MV-4-11 (cell line): ENCODE measurements around the gene MCRIP2.
"Not testable (repeated sequence)": the region's sequence is repeated elsewhere in the genome, so short reads cannot be mapped to it uniquely, and the experiment has no call there.

Experiments used
- DNase-seq: peaks from one replicate; lab custom pipeline; 2025; lab: John Stamatoyannopoulos, UW

Gene MCRIP2

DNA sequence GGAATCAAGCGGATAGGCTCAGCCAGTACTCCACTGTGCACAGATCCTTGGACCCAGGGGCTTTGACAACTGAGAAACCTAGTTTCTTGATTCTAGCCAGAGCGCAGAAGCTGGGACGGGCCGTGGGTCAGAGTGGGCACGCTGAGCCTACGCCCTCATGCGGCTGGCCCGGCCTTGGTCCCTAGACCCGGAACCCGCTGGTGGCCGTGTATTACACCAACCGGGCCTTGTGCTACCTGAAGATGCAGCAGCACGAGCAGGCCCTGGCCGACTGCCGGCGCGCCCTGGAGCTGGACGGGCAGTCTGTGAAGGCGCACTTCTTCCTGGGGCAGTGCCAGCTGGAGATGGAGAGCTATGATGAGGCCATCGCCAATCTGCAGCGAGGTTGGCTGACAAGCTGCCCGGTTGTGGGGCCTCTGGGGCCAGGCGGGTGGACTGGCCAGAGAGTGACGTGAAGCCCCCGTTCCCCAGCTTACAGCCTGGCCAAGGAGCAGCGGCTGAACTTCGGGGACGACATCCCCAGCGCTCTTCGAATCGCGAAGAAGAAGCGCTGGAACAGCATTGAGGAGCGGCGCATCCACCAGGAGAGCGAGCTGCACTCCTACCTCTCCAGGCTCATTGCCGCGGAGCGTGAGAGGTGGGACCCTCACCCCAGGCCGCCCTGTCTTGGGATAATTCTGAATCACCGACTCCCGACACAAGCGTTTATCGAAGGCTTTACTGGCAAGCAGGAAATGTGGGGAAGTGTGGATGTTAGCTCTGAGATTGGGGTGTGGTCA is 39.5 kb downstream of the MCRIP2 start:
- peak; percentile 53 for DNase-seq

GRCh38 chr16:681746-682427 is 40.3 kb downstream of the MCRIP2 start:
- DNase-seq, result no peak

DNA sequence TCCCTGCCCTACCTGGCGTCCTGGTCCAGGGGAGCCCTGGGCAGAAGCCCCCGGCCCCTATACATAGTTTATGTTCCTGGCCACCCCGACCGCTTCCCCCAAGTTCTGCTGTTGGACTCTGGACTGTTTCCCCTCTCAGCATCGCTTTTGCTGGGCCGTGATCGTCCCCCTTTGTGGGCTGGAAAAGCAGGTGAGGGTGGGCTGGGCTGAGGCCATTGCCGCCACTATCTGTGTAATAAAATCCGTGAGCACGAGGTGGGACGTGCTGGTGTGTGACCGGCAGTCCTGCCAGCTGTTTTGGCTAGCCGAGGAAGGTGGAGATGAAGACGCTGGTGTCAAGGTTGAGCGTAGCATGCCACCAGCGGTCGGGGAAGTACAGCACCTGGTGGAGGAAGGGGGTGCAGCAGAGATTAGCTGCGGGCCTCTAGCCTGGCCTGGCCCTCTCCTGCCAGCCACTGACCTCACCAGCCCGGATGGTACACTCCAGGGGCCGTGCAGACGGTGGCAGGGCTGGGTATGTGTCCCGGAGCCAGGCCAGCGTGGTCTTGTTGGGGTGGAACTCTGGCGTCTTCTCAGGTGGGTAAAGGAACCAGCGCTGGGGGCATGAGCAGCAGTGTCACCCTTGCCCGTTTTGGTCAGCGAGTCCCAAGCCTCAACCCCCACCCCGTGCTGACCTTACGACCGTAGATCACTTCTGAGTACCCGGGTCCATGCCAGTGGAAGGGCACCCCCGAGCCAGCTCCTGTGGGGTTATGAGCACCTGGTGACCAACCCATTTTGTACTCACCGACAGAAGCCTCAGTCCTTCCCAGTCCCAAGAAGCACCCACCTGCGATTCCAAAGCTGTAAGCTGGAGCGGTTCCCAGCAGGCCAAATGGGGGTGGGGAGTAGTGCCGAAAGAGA is 41.1 kb downstream of the MCRIP2 start:
- DNase-seq, result no peak

GRCh38 chr16:683396-684070 is 41.9 kb downstream of the MCRIP2 start:
- no peak for DNase-seq

- peak; percentile 96 for DNase-seq
Measured at GRCh38 chr16:684071-684794, 42.6 kb downstream of the MCRIP2 start, which contains the start of gene JMJD8. Gene JMJD8, minus strand, starts transcription at chr16:684334. Its CDS starts 15 bp downstream, at chr16:684319.

GRCh38 chr16:684961-685696 is 43.5 kb downstream of the MCRIP2 start:
- no peak for DNase-seq

DNA sequence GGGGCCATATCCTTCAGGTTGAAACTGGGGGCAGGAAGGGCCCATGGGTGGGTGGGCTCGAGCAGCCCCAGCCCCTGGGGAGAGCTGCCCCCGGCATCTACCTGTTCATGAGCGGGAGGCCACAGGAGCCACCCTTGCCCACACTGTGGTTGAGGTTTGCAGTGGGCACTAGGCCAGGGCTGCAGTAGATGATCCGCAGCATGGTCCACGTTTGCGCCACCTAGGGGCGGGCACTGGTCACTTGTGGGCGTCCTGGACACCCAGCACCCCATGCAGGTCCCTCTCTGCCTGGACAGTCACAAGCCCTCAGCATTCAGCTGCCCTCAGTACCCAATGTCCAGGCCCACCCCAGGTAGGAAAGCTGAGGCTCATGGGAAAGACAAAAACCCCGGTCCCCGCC is 44.3 kb downstream of the MCRIP2 start:
- DNase-seq, result peak; percentile 18

DNA sequence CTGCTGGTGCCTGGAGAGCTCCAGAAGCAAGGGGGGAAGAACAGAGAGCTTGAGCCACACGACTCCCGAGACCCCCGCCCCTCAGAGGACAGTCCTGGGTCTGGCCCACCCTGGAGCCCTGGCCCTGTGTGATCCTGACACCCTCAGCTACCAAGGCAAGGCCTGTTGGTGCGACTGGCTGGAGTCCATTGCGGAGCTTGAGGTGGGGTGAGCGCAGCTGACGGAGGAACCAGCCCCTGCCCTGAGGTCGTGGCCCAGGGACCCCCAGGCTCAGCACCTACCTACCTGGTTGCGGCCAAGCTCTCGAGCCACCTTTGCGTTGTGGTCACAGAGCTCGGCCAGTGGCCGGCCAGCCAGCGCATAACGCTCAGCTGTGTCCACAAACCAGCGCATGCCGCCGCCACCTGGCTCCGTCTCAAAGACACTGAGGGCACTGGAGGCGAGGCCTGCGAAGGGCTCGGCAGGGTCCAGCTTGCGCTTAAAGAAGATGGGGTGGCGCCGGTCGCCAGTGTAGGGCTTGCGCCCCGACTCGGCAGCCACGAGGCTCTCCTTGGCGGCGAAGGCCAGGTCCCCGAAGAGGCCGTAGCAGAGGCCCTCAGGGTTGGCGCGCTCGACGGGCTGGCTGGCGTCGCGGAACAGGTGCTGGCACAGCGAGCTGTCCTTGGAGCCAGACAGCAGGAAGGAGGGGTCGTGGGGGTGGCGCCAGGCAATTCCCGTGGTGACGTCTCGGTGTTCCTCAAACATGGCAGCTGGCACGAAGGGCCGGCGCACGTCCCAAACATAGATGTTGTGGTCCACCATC is 45.0 kb downstream of the MCRIP2 start:
- DNase-seq, result no peak

GRCh38 chr16:687499-687898 is 45.9 kb downstream of the MCRIP2 start:
- no peak for DNase-seq

DNA sequence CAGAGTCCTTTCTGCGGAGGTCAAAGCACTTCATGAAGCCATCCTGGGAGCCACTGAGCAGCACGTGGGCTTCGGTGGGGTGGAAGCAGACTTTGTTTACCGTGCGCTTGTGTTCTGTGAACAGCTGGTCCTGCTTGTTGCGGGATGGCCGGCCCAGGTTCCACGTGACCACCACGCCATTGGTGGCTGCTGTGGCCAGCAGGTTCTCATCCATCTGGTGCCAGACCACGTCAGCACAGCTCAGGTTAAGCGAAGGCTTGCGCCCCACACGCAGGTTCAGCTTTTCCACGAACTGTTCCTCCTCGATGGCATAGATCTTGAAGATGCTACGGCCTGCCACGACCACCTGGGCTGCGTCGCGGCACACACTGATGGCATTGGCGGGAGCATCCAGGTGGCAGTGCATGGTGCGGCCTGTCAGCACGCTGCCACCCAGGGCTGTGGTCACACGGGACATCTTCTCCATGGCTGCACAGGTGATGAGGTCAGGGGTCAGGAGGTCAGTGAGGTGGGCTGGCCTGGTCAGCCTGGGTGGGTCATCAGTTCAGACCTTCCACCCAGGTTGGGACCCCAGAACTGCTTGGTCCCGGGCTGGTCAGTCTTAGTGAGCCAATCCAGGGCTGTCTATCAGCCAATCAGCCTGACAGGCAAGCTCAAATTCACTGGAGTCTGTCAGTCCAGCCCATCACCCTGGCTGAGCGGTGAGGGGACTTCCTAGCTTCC is 47.7 kb downstream of the MCRIP2 start:
- no peak for DNase-seq

- not testable (repeated sequence) for DNase-seq
Measured at GRCh38 chr16:691242-691641, 49.6 kb downstream of the MCRIP2 start.

DNA sequence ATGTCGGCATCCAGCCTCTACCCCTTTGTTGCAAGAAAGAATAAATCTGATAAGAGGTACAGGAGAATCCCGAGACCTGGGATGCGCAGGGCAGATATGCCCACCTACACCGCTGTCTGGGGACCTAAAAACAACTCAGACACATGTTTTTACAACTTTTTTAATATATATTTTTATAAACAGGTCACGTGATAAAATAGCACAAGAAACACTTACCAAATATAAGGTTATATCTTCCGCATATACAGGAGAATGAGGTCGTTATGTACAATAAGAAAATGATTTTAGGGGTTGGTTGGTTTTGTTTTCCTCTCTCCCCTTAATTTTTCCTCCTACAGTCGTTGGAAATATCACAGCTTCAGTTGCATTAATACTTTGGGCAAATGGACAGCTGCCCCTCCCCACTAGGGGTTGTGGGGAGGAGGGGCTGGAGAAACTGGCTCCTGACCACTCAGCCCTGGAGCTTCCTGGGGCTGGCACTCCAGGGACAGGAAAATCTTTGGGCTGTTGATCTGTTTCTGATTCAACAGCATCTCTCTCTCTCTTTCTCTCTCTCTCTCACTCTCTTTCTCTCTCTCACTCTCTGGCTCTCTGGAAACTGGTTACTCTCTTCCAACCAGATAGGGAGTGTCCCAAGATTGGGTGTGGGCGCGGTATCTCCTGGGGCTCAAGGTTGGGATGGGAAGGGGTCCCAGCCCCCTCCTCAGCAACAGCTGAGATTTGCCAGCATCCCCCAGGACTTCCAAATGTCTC is 50.9 kb downstream of the MCRIP2 start:
- no peak for DNase-seq

GRCh38 chr16:693364-693763 is 51.7 kb downstream of the MCRIP2 start:
- DNase-seq, result no peak

DNA sequence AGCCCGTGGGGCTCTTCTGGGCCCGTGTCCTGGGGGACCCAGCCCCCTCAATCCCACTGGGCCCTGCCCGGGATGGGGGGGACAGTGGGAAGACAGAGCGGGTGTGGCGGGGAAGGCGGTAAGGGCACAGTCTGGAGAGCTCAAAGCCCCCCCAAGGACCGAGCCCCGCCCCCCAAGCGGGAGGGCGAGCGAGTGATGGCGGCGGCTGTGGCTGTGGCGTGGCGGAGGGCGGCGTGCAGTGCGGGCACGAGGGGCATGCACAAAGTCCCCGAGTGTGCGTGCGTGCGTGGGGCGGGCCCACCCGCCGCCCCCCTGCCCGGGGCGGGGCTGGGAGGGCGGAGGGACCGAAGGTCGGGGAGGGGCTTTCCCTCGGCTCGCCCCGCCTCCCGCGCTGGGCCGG is 52.1 kb downstream of the MCRIP2 start:
- DNase-seq, result no peak

DNA sequence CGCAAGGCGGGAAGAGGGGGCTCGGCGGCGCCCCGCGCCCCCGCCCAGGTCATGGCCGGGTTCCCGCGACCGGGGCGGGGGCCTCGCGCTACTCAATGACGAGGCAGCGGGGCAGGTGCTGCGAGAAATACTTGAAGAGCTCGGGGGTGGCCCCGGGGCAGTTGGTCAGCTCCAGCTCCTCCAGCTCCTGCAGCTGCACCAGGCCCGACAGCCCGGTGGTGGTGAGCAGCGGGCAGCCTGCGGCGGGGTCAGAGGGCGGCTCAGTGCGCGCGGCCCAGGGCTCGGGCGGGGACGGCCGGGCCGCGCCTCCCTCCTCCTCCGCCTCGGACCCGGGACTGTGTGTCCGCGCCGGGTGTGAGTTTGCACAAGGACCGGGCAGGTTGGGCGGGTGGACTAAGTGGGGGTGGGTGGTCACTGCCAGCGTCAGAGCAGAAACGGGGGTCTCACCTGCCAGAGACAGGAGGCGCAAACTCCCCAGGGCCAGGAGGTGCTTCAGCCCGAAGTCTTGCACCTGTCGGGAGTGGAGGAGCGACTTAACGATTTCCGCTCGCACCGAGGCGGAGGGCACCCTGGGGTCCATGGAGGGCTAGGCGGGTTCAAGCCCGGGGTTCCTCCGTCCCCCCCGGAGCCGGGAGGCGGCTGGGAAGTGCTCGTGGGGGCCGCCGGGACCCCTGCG is 52.7 kb downstream of the MCRIP2 start:
- DNase-seq, result no peak

GRCh38 chr16:694863-695354 is 53.3 kb downstream of the MCRIP2 start:
- DNase-seq, result no peak

DNA sequence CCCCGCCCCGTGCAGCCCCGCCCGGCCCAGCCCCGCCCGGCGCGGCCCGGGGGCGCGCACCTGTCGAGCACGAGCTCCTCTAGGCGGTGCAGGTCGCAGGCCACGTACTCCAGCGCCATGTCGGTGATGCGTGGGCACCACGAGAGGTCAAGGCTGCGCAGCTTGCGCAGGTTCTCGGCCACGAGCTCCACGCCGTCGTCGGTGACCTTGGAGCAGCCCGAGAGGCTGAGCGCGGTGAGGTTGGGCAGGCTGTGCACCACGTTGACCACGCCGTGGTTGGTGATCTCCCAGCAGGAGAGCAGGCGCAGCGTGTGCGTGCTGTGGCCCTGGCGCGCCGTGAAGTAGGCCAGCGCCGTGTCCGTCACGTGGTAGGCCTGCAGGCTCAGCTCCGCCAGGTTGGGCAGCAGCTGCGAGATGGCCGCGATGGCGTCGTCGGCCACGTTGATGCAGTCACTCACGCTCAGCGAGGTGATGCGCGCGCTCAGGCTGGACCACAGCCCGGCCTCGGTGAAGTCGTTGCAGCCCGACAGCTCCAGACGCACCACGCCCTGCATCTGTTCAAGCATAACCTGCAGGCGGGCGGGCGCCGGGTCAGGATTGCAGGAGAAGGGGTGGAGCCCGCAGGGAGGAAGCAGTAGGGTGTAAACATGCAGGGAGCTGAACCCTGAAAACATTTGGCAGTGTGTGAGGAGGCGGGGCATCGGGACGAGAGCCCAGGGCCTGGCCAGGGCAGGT is 53.9 kb downstream of the MCRIP2 start:
- no peak for DNase-seq
